A673 (cell line): Measurements from ENCODE around the gene SMARCC2. TPM values are rescaled to one million over a fixed set of nuclear protein-coding genes. Genes with fewer than 3 reads are reported as not detected.

Source experiments
- BruUV-seq: library from RNA; stranded (reverse); fragments of 400-500 nt; replicated peaks from 2 replicates; lab custom pipeline; 2021; lab: Mats Ljungman, UMichigan
- CTCF ChIA-PET: fragments of 300-600 bp; sonication (Branson Sonifier 250); formaldehyde crosslinking; loops from one replicate; lab custom pipeline; 2022; ENCODE audit warnings: antibody characterized with exemption; lab: Charles Lee
- POLR2A ChIA-PET: fragments of 300-600 bp; sonication (Branson Sonifier 250); formaldehyde crosslinking; loops from one replicate; lab custom pipeline; 2022; ENCODE audit warnings: antibody characterized with exemption; ENCODE audit not compliant: low non-redundant PET; lab: Charles Lee
- DNase-seq: peaks from one replicate; pipeline ENCODE4 v3.0.0-alpha.2; 2015; ENCODE audit warnings: low spot score
- H3K27ac ChIP-seq: fragments of 200-600 bp; sonication (generic); 2 replicates; pipeline ENCODE4 v1.5.1; 2016; ENCODE audit warnings: mixed run types, low read depth, mild to moderate bottlenecking, mixed read lengths, antibody characterized with exemption, low read length; ENCODE audit not compliant: poor library complexity, severe bottlenecking
- H3K27me3 ChIP-seq: fragments of 200-600 bp; sonication (generic); replicated peaks from 2 replicates; pipeline ENCODE4 v1.6.1; 2017; ENCODE audit warnings: mixed run types, low read depth, mild to moderate bottlenecking, mixed read lengths, antibody characterized with exemption, low read length; ENCODE audit not compliant: insufficient read depth, poor library complexity
- H3K36me3 ChIP-seq: fragments of 200-600 bp; sonication (generic); 2 replicates; pipeline ENCODE4 v1.6.1; 2016; ENCODE audit warnings: mixed run types, mild to moderate bottlenecking, mixed read lengths, antibody characterized with exemption, low read length; ENCODE audit not compliant: insufficient read depth, poor library complexity, severe bottlenecking
- H3K4me1 ChIP-seq: fragments of 200-600 bp; sonication (generic); 2 replicates; pipeline ENCODE4 v1.6.1; 2017; ENCODE audit warnings: mixed run types, mild to moderate bottlenecking, mixed read lengths, antibody characterized with exemption, low read length; ENCODE audit not compliant: insufficient read depth, poor library complexity, severe bottlenecking
- H3K4me3 ChIP-seq: fragments of 200-600 bp; sonication (generic); 2 replicates; pipeline ENCODE4 v1.5.1; 2016; ENCODE audit warnings: low read depth, mixed run types, mild to moderate bottlenecking, mixed read lengths, low read length; ENCODE audit not compliant: poor library complexity, severe bottlenecking
- H3K9me3 ChIP-seq: fragments of 200-600 bp; sonication (generic); 2 replicates; pipeline ENCODE4 v1.6.1; 2016; ENCODE audit warnings: mixed run types, low read depth, mild to moderate bottlenecking, mixed read lengths, antibody characterized with exemption, low read length; ENCODE audit not compliant: poor library complexity, severe bottlenecking
- CTCF ChIP-seq: fragments of 300-800, 200-600 bp; sonication (generic); conservative IDR thresholded peaks from 2 replicates; pipeline ENCODE4 v1.5.1; 2017; ENCODE audit warnings: low read depth, mild to moderate bottlenecking, antibody characterized with exemption, low read length, moderate library complexity, mixed read lengths
- EZH2 ChIP-seq: fragments of 200-600 bp; sonication (generic); IDR thresholded peaks from 2 replicates; pipeline ENCODE4 v1.6.1; 2017; ENCODE audit warnings: borderline replicate concordance, low read depth, mild to moderate bottlenecking, mixed read lengths, antibody characterized with exemption, low read length; ENCODE audit not compliant: poor library complexity, severe bottlenecking
- intact Hi-C: fragments of 100-400 bp; cut with micrococcal nuclease; formaldehyde crosslinking; loops from one replicate; pipeline ENCODE4 v1.10.0; 2022; ENCODE audit not compliant: unreplicated experiment
- total RNA-seq: library from RNA; stranded (reverse); gene quantifications from 2 replicates; pipeline ENCODE4 v1.2.3, GENCODE V29; 2021

Gene SMARCC2
- total RNA-seq, 1 experiment from 2014 or later = 133 TPM

DNA sequence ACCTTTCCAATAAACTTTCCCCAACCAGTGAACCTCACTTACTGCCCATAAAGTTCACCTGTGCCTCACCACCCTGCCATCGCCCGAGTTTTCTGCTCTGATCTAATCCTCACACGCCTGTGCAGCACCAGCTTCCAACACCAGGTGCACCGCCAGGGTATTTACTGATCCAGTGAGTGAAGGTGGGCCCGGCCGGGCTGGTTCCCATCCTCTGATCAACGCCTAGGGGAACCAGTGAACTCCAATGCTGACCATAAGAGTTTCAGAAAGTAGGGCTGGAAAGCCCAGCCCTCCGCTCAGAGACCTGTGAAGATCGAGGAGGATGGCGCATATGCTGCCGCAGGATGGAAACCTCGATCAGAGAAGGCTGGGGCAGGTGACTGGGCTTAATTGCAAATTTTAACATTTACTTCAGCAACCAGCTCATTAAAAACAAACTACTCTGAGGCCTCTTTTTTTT, 37.6 kb downstream of the SMARCC2 start:
- intact Hi-C loops = no loop called here
- Histone ChIP-seq H3K27me3 (no peaks in the 10 kb centered on the region), H3K27ac (peak overlapping the region; percentile 79), H3K36me3 (no peaks in the 10 kb centered on the region), H3K9me3 (no peaks in the 10 kb centered on the region), H3K4me1 (peaks cover 20% of the 10 kb centered on the region), H3K4me3 (peak overlapping the region; percentile 56)
- DNase-seq = peak; percentile 47
- ChIA-PET POLR2A (interaction anchor here (0.6 kb wide), 2 partner anchors 11 to 24 kb away, joined by 3 to 6 read pairs; no protein-coding TSS in a partner anchor), CTCF (no interaction called here)
- no peak for TF ChIP-seq EZH2
- TF ChIP-seq CTCF = no peak; the same call in 1 of the 2 replicates
- BruUV-seq = TSS peak; percentile 79

- H3K36me3 ChIP-seq = no peaks in the 10 kb centered on the region
- intact Hi-C loops = no loop called here
- H3K27ac ChIP-seq = no peak overlapping the region
- H3K9me3 ChIP-seq = no peaks in the 10 kb centered on the region
- BruUV-seq = no TSS peak
- ChIA-PET CTCF (no interaction called here), POLR2A (no interaction called here)
- no peak for DNase-seq
- H3K27me3 ChIP-seq = no peaks in the 10 kb centered on the region
- no peak overlapping the region for H3K4me3 ChIP-seq
- TF ChIP-seq CTCF (no peak), EZH2 (no peak)
- peaks cover 20% of the 10 kb centered on the region for H3K4me1 ChIP-seq
These were observed 38.7 kb downstream of the SMARCC2 start for GRCh38 chr12:56150563-56150962.

DNA sequence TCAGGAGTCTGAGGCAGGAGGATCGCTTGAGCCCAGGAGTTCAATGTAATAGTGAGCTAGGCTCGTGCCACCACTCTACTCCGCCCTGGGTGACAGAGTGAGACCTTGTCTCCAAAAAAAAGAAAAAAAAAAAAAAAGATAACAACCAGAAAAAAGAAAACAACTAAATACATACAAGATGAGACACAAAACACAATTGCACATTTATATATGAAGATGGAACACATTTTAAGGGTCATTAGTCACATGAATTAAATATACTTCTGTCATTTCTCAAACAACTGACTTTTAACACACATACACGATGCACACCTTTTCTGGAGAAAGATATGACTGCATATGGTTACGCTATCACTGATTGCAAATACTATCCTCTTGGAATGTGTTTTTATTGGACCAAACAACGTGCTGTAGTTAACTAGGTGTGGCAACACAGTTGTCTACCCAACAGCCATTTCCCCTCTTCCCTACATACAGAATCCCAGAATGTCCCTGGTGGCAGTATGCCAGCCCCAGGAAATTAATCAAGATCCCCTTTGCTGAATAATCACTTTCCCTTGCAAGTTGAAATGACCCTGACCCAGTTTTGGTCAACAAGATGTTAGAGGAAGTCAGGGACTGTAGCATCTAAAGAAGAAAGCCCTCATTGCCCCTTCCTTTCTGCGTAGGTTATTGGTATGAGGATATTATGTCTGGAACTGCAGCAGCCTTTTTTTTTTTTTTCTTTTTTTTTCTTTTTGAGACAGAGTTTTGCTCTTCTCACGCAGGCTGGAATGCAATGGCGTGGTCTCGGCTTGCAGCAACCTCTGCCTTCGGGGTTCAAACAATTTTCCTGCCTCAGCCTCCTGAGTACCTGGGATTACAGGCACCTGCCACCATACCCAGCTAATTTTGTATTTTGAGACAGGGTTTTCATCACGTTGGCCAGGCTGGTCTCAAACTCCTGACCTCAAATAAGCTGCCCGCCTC, 42.5 kb downstream of the SMARCC2 start:
- TF ChIP-seq CTCF (no peak), EZH2 (no peak)
- CTCF ChIA-PET = no interaction called here
- DNase-seq = no peak
- H3K4me1 ChIP-seq = peaks cover 9% of the 10 kb centered on the region
- BruUV-seq = no TSS peak
- H3K9me3 ChIP-seq = no peaks in the 10 kb centered on the region
- no peaks in the 10 kb centered on the region for H3K27me3 ChIP-seq
- no peak overlapping the region for H3K27ac ChIP-seq
- intact Hi-C loops = no loop called here
- H3K4me3 ChIP-seq = no peak overlapping the region
- POLR2A ChIA-PET = interaction anchor here (0.7 kb wide), 1 partner anchor 12 kb away, joined by 3 read pairs; no protein-coding TSS in a partner anchor
- H3K36me3 ChIP-seq = peaks cover 30% of the 10 kb centered on the region
